HG03280 (cell line): ENCODE measurements around the gene GMDS.
"Not testable (repeated sequence)": the region's sequence is repeated elsewhere in the genome, so short reads cannot be mapped to it uniquely, and the experiment has no call there.

Source experiments
- ATAC-seq: cut with Tn5 transposase; IDR thresholded peaks from one replicate; pipeline ENCODE4 v1.9.1; 2021; ENCODE audit warnings: mild to moderate bottlenecking, moderate library complexity; ENCODE audit not compliant: unreplicated experiment

Gene GMDS

GRCh38 chr6:1848752-1849151 lies 396.7 kb downstream of the GMDS start:
- no peak for ATAC-seq

- no peak for ATAC-seq
Observed at GRCh38 chr6:1846611-1847010, 398.8 kb downstream of the GMDS start.

- not testable (repeated sequence) for ATAC-seq
Observed at GRCh38 chr6:1845543-1845942, 399.9 kb downstream of the GMDS start.

GRCh38 chr6:1842334-1842733 lies 403.1 kb downstream of the GMDS start:
- ATAC-seq = no peak

- no peak for ATAC-seq
Observed at GRCh38 chr6:1841136-1841535, 404.3 kb downstream of the GMDS start.

- ATAC-seq = no peak
Observed at GRCh38 chr6:1840491-1841121, 404.8 kb downstream of the GMDS start.

GRCh38 chr6:1839361-1839760 lies 406.0 kb downstream of the GMDS start:
- no peak for ATAC-seq

GRCh38 chr6:1838604-1839213 lies 406.7 kb downstream of the GMDS start:
- ATAC-seq = no peak

GRCh38 chr6:1837826-1838225 lies 407.6 kb downstream of the GMDS start:
- no peak for ATAC-seq

- no peak for ATAC-seq
Observed at GRCh38 chr6:1836690-1837089, 408.7 kb downstream of the GMDS start.

GRCh38 chr6:1834646-1835516 lies 410.5 kb downstream of the GMDS start:
- no peak for ATAC-seq

GRCh38 chr6:1834207-1834606 lies 411.2 kb downstream of the GMDS start:
- ATAC-seq = no peak

GRCh38 chr6:1832844-1833787 lies 412.3 kb downstream of the GMDS start:
- ATAC-seq = no peak

- ATAC-seq = no peak
Observed at GRCh38 chr6:1832358-1832757, 413.0 kb downstream of the GMDS start.

GRCh38 chr6:1827984-1828793 lies 417.2 kb downstream of the GMDS start:
- ATAC-seq = no peak

- no peak for ATAC-seq
Observed at GRCh38 chr6:1825926-1826325, 419.5 kb downstream of the GMDS start.

GRCh38 chr6:1825277-1825676 lies 420.1 kb downstream of the GMDS start:
- no peak for ATAC-seq

- ATAC-seq = no peak
Observed at GRCh38 chr6:1821513-1822183, 423.8 kb downstream of the GMDS start.

GRCh38 chr6:1821164-1821512 lies 424.3 kb downstream of the GMDS start:
- ATAC-seq = no peak

- no peak for ATAC-seq
Observed at GRCh38 chr6:1820714-1821113, 424.7 kb downstream of the GMDS start.
